Measurements from ENCODE around the gene MYBPH.

The MYBPH gene

GRCh38 chr1:203126866-203127665 lies 48.6 kb downstream of the MYBPH start:
- H3K4me3 ChIP-seq (replicated peaks; ENCODE audit: low read depth, low read length) = peak overlapping the region; percentile 36
- TF ChIP-seq CTCF (IDR thresholded peaks at IDR 0.05; ENCODE audit: low read length, missing control alignments) = no peak
- no peak for DNase-seq (ENCODE audit: low read depth)

DNA sequence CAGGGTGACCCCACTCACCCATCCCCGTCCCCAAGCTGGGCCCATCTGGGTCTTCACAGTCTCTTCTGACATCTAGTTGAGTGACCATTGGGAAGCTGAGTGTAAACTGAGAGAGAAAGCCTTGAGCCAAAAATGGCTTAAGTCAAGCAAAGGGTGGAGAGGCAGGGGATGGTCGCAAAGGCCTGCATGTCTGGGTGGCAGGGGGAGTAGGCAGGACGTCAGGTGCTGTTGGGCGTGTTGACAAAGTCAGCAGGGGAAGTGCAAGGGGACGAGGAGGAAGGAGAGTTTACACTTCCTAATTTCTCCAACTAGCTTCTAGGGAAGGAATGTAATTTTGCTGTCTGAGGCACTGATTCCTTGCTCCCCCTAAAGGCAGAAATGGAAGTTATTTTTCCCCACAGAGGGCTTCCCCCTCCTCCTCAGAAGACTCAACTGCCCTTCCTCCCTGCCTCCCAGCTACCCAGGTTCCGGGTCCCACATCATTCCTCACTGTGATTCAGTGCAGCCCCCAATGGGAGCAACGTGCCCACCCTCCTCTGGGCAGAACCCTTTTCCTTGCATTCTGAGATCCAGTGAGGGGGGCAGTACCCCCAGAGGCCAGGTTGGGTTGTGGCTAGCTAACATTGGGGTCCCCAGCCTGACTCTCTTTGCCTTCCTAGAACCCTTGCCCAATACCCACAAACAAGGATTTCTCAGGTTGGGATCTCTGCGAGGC lies 49.3 kb downstream of the MYBPH start:
- peak; percentile 41 for DNase-seq (ENCODE audit: low read depth)
- no peak overlapping the region for H3K4me3 ChIP-seq (replicated peaks; ENCODE audit: low read depth, low read length)
- peak; percentile 62 for TF ChIP-seq CTCF (IDR thresholded peaks at IDR 0.05; ENCODE audit: low read length, missing control alignments)

DNA sequence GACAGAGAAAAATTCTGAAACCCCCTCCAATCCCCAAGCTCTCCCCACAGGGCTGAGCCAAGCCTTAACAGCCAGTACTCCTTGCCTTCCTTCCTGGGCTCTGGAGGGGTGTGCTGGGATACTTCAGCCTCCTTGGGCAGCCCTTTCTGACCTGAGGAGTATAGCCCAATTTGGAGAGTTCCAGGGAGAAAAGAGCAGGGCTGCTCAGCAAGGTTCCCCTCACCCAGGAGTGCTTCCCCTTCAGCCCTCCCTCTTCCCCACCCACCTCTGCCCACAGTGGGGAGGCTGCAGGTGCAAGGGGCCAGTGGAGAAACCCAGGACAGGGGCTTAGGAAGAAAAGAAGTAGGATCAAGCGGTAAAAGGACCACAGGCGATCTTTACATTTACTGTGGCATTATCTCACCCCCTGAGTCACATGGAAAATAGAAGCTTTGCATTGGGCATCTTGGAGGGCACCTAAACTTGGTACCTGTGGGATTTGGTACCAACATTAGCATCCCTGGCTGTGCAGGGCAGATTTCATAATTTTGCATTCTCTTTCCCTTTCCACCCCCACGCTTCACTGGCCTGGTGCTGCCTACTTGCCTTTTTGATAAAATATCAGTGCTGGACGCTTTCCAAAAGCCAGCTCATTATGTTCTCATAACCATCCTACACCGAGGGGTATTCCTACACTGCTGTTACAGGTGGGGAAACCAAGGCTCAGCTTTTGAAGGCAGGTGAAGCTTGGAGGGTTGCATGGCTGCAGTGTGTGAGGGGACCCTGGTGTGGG lies 50.9 kb downstream of the MYBPH start:
- DNase-seq (ENCODE audit: low read depth) = peak; percentile 28
- no peak for TF ChIP-seq CTCF (IDR thresholded peaks at IDR 0.05; ENCODE audit: low read length, missing control alignments)
- no peak overlapping the region for H3K4me3 ChIP-seq (replicated peaks; ENCODE audit: low read depth, low read length)

DNA sequence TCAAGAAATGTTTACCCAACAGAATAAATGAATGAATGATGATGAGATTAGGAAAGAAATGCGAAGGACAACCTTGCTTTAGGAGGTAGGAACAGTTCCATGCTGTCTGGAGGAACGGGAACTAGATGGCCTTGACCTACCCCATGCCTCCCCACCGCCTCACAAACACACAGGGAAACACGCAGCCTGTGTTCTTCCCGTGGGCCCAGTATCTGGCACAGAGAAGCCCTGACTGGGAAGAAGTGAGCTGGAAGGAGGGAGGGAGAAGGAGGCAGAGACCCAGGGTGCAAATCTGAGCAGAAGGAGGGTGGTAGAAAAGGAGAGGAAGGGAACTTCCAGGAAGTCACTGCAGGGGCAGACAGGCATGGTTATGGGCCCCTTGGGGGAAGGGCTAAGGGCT lies 51.6 kb downstream of the MYBPH start:
- DNase-seq (ENCODE audit: low read depth) = no peak
- H3K4me3 ChIP-seq (replicated peaks; ENCODE audit: low read depth, low read length) = no peak overlapping the region
- no peak for TF ChIP-seq CTCF (IDR thresholded peaks at IDR 0.05; ENCODE audit: low read length, missing control alignments)

DNA sequence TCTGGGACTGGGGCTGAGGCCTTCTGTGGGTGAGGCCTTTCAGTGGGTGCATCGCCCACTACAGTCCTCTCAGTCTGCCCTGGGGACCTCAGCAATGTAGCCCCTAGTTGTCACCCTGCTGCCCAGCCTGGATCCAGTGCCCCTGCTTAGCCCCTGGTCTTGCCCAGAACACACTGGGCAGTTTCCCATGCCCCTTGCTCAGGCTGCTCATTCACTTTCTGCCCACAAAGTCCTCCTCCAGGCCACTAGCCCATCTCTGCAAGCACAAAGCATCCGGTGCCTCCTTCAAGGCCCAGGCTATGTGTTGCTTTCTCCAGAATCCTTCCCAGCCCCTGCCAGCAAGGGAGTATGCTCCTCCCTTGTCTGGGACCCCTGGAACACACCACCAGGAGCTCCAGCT lies 53.5 kb downstream of the MYBPH start:
- TF ChIP-seq CTCF (IDR thresholded peaks at IDR 0.05; ENCODE audit: low read length, missing control alignments) = no peak
- no peak overlapping the region for H3K4me3 ChIP-seq (replicated peaks; ENCODE audit: low read depth, low read length)
- no peak for DNase-seq (ENCODE audit: low read depth)

- TF ChIP-seq CTCF (IDR thresholded peaks at IDR 0.05; ENCODE audit: low read length, missing control alignments) = no peak
- H3K4me3 ChIP-seq (replicated peaks; ENCODE audit: low read depth, low read length) = no peak overlapping the region
- DNase-seq (ENCODE audit: low read depth) = no peak
Measured at GRCh38 chr1:203121186-203122015, 54.2 kb downstream of the MYBPH start.
